ENCODE results near the gene PDK4. TPM values are rescaled to one million over a fixed set of nuclear protein-coding genes. Genes with fewer than 3 reads are reported as not detected.
A peak's percentile ranks its signal among the peaks of the same experiment; 100 is the strongest.

The PDK4 gene
- 0.51 and 5.0 TPM in 2 replicates for total RNA-seq (2012; rRNA removed)

DNA sequence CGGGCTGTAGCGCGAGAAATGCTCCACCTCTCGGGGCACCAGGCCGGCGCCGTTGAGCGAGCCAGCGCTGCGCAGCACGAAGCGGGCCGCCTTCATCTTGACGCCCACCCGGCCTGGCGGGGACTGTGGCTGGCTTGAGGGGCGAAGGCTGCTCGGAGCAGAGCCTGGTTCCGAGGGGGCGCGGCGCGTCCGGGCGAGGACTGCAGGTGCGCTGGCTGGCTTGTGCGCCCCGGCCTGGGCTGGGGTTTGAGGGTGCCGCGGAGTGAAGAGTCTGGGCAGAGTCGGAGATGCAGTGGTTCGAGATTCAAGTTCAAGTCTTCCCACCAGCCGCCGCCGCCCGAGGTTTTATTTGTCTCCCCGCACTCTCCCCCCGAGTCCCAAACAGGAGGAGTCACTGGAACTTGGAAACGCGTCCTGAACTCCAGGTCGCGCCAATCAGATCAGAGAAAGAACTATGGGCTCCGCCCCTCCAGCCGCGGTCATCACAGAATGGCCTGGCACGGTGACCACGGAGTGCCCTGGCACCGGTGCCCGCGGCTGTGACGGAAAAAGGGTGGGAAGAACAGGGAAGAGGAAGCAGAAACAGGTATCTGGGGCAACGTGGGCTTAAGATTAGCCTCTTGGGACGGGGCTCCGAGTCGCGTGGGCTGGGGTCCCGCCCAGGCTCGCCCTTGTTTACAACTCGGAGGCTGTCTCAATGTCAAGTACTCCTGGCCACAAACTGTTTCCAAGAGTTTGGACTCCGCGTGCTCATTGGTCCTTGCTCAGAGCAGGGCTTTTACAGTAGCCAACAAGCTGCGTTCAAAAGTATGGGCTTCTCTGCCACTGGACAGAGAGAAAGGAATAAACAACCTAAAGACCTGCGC, at the start of gene PDK4:
Gene PDK4, minus strand, starts transcription at position 319 of the 866 bp plus-strand sequence. Its CDS starts 223 bp downstream, at position 96.
- peaks cover 8% of the 10 kb centered on the region for H3K4me1 ChIP-seq (ENCODE audit: control insufficient read depth, insufficient read depth, low read length)

GRCh38 chr7:95642173-95642572, 45.9 kb upstream of the PDK4 start:
- Histone ChIP-seq H3K27me3 (ENCODE audit: control insufficient read depth, insufficient read depth, low read length) (peaks cover 19% of the 10 kb centered on the region), H3K4me1 (ENCODE audit: control insufficient read depth, insufficient read depth, low read length) (no peaks in the 10 kb centered on the region), H3K4me2 (ENCODE audit: low read length) (no peak overlapping the region), H3K9me3 (replicated peaks; ENCODE audit: low read length) (no peaks in the 10 kb centered on the region), H3K9ac (ENCODE audit: low read depth, low read length) (no peak overlapping the region), H3K4me3 (ENCODE audit: low read length) (no peak overlapping the region), H3K36me3 (ENCODE audit: insufficient read depth, low read length) (no peaks in the 10 kb centered on the region)

More for the DNA sequence above, at the start of gene PDK4:
- peak within 1 kb of the TSS; percentile 86 for H3K4me3 ChIP-seq (ENCODE audit: low read length)
- H3K4me2 ChIP-seq (ENCODE audit: low read length), result peak within 1 kb of the TSS; percentile 95
- H3K27me3 ChIP-seq (ENCODE audit: control insufficient read depth, insufficient read depth, low read length), result peaks cover 23% of the 10 kb centered on the region
- H3K9me3 ChIP-seq (replicated peaks; ENCODE audit: low read length), result no peaks in the 10 kb centered on the region
- peak within 1 kb of the TSS; percentile 65 for H3K9ac ChIP-seq (ENCODE audit: low read depth, low read length)
- H3K36me3 ChIP-seq (ENCODE audit: insufficient read depth, low read length), result no peaks in the 10 kb centered on the region

DNA sequence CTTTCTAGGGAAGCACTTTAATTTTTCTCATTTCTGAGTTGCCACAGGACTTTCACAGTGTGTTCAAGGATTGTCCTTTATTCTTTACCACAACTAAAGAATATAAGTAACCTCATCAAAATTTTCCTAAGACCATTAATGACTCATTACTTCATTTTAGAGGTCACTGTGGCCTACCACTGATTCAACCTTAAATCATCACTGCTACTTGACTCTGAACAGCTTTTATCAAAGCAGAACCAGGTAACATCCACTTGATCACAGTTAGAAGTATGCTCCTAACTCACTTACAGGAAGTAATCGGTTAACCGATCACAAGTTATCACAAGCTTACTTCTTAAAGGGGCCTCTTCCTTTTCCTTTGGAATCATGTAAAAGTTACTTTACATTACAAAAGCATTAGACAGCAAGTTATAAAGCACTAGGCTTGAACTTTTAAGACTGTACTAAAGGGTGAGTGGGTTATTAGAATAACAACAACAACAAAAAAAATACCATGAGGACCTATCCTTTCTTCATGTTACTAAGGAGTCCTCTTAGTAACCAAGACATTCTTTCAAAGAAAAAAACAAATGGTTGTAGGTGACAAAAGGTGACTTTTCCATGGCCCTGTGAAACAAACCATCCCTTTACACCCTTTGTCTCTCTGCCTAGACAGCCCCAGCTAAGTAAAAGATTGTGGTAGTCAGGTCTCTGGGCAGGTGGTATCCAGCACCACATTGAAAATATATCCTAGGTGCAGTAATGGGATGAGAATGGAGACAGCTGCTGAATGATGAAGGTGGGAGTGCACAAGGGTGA, 40.0 kb upstream of the PDK4 start:
- Histone ChIP-seq H3K4me1 (ENCODE audit: control insufficient read depth, insufficient read depth, low read length) (peaks cover 12% of the 10 kb centered on the region), H3K4me2 (ENCODE audit: low read length) (no peak overlapping the region), H3K9ac (ENCODE audit: low read depth, low read length) (no peak overlapping the region), H3K27me3 (ENCODE audit: control insufficient read depth, insufficient read depth, low read length) (no peaks in the 10 kb centered on the region), H3K4me3 (ENCODE audit: low read length) (no peak overlapping the region), H3K36me3 (ENCODE audit: insufficient read depth, low read length) (no peaks in the 10 kb centered on the region), H3K9me3 (replicated peaks; ENCODE audit: low read length) (no peaks in the 10 kb centered on the region)

GRCh38 chr7:95632609-95633008, 36.3 kb upstream of the PDK4 start:
- Histone ChIP-seq H3K4me2 (ENCODE audit: low read length) (no peak overlapping the region), H3K27me3 (ENCODE audit: control insufficient read depth, insufficient read depth, low read length) (no peaks in the 10 kb centered on the region), H3K9ac (ENCODE audit: low read depth, low read length) (no peak overlapping the region), H3K4me1 (ENCODE audit: control insufficient read depth, insufficient read depth, low read length) (peaks cover 15% of the 10 kb centered on the region), H3K36me3 (ENCODE audit: insufficient read depth, low read length) (no peaks in the 10 kb centered on the region), H3K9me3 (replicated peaks; ENCODE audit: low read length) (no peaks in the 10 kb centered on the region), H3K4me3 (ENCODE audit: low read length) (no peak overlapping the region)

DNA sequence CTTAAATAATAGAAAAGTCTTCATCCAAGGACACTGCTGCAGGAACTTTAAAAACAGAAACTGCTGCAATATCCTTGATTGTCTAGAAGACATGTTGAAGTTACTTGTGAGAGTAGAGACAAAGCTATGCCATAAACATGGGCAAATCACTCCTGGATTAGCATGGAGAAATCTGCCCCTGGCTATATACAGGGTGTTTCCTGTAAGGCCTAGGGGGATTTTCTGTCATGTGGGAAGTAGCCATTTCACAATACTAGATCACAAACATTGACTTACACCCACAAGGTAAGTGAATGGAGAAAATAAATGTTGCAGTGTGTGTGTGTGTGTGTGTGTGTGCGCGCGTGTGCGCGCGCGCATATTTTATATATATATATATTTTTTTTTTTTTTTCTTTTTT, 35.2 kb upstream of the PDK4 start:
- no peaks in the 10 kb centered on the region for H3K27me3 ChIP-seq (ENCODE audit: control insufficient read depth, insufficient read depth, low read length)
- H3K4me1 ChIP-seq (ENCODE audit: control insufficient read depth, insufficient read depth, low read length), result peaks cover 13% of the 10 kb centered on the region
- H3K9me3 ChIP-seq (replicated peaks; ENCODE audit: low read length), result no peaks in the 10 kb centered on the region
- no peak overlapping the region for H3K9ac ChIP-seq (ENCODE audit: low read depth, low read length)
- no peaks in the 10 kb centered on the region for H3K36me3 ChIP-seq (ENCODE audit: insufficient read depth, low read length)
- H3K4me2 ChIP-seq (ENCODE audit: low read length), result no peak overlapping the region
- H3K4me3 ChIP-seq (ENCODE audit: low read length), result no peak overlapping the region

GRCh38 chr7:95630702-95631458, 34.6 kb upstream of the PDK4 start:
- Histone ChIP-seq H3K9me3 (replicated peaks; ENCODE audit: low read length) (no peaks in the 10 kb centered on the region), H3K27me3 (ENCODE audit: control insufficient read depth, insufficient read depth, low read length) (no peaks in the 10 kb centered on the region), H3K4me2 (ENCODE audit: low read length) (no peak overlapping the region), H3K4me3 (ENCODE audit: low read length) (no peak overlapping the region), H3K9ac (ENCODE audit: low read depth, low read length) (no peak overlapping the region), H3K36me3 (ENCODE audit: insufficient read depth, low read length) (no peaks in the 10 kb centered on the region), H3K4me1 (ENCODE audit: control insufficient read depth, insufficient read depth, low read length) (peaks cover 9% of the 10 kb centered on the region)

DNA sequence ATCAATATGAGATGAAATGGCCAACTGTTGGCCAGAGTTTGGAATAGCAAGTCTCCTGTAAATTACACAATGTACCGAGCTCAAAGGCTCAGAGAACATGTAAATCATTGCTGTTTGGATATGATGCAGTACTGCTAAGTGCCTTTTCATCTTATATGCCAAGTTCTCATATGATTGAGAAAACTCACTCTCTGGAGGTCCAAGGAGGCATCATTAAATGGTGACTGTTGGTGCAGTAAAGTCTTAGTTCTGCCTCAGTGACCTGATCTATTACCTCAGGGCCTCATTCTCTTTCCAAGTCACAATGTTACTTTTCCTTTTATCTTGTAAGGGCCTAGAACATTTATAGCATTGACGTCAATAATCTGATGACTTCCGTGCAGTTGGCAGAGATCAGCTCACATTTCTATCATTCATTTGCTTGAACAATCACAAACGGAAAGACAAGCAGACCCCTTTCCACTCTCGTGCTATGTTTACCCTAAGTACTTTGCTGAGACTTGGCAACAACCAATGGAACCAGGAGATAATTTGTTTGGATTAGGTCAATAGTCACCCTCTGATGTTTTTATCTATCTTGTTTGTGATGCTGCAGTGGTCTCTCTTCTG, 32.6 kb upstream of the PDK4 start:
- no peaks in the 10 kb centered on the region for H3K9me3 ChIP-seq (replicated peaks; ENCODE audit: low read length)
- H3K36me3 ChIP-seq (ENCODE audit: insufficient read depth, low read length), result no peaks in the 10 kb centered on the region
- H3K4me3 ChIP-seq (ENCODE audit: low read length), result no peak overlapping the region
- H3K27me3 ChIP-seq (ENCODE audit: control insufficient read depth, insufficient read depth, low read length), result no peaks in the 10 kb centered on the region
- no peak overlapping the region for H3K9ac ChIP-seq (ENCODE audit: low read depth, low read length)
- no peak overlapping the region for H3K4me2 ChIP-seq (ENCODE audit: low read length)
- peaks cover 9% of the 10 kb centered on the region for H3K4me1 ChIP-seq (ENCODE audit: control insufficient read depth, insufficient read depth, low read length)

- no peak overlapping the region for H3K4me2 ChIP-seq (ENCODE audit: low read length)
- H3K4me3 ChIP-seq (ENCODE audit: low read length), result no peak overlapping the region
- peaks cover 3% of the 10 kb centered on the region for H3K4me1 ChIP-seq (ENCODE audit: control insufficient read depth, insufficient read depth, low read length)
- H3K9me3 ChIP-seq (replicated peaks; ENCODE audit: low read length), result no peaks in the 10 kb centered on the region
- no peaks in the 10 kb centered on the region for H3K36me3 ChIP-seq (ENCODE audit: insufficient read depth, low read length)
- H3K27me3 ChIP-seq (ENCODE audit: control insufficient read depth, insufficient read depth, low read length), result peaks cover 10% of the 10 kb centered on the region
- H3K9ac ChIP-seq (ENCODE audit: low read depth, low read length), result no peak overlapping the region
Measured at GRCh38 chr7:95623788-95624187, 27.5 kb upstream of the PDK4 start.

- Histone ChIP-seq H3K9ac (ENCODE audit: low read depth, low read length) (no peak overlapping the region), H3K4me3 (ENCODE audit: low read length) (no peak overlapping the region), H3K36me3 (ENCODE audit: insufficient read depth, low read length) (no peaks in the 10 kb centered on the region), H3K4me2 (ENCODE audit: low read length) (no peak overlapping the region), H3K9me3 (replicated peaks; ENCODE audit: low read length) (no peaks in the 10 kb centered on the region), H3K27me3 (ENCODE audit: control insufficient read depth, insufficient read depth, low read length) (peaks cover 10% of the 10 kb centered on the region), H3K4me1 (ENCODE audit: control insufficient read depth, insufficient read depth, low read length) (no peaks in the 10 kb centered on the region)
Measured at GRCh38 chr7:95622859-95623258, 26.5 kb upstream of the PDK4 start.

DNA sequence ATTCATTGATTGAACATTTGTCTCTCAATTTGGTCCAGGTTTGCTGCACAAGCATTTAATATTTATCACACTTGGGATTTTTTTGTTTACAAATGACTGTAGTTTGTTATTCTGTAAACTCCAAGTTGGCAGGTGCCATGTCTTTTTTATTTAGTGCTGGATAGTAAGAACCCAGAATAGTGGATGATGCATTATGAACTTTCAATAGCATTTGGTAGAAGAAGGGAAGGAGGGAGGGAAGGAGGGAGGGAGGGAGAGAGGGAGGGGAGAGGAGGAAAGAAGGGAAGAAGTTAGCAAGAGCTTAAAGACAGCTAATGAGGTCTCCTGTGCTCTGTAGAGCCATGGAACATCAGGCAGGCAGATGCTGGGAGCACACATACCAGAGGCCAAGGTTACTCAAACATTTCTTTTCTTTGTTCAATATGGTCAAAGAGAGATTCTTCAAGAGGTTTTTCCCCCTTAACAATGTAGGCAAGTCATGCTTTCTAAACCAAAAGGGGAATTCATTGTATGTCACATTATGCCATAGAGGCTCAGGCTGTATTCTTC, 25.8 kb upstream of the PDK4 start:
- Histone ChIP-seq H3K4me3 (ENCODE audit: low read length) (no peak overlapping the region), H3K9ac (ENCODE audit: low read depth, low read length) (no peak overlapping the region), H3K27me3 (ENCODE audit: control insufficient read depth, insufficient read depth, low read length) (peaks cover 10% of the 10 kb centered on the region), H3K9me3 (replicated peaks; ENCODE audit: low read length) (no peaks in the 10 kb centered on the region), H3K4me1 (ENCODE audit: control insufficient read depth, insufficient read depth, low read length) (no peaks in the 10 kb centered on the region), H3K4me2 (ENCODE audit: low read length) (no peak overlapping the region), H3K36me3 (ENCODE audit: insufficient read depth, low read length) (no peaks in the 10 kb centered on the region)

Data from skeletal muscle satellite cell (primary cell).